Upper lobe of right lung (tissue), 1 donor: ENCODE measurements around the gene PRKAB1. TPM values are rescaled to one million over a fixed set of nuclear protein-coding genes. Genes with fewer than 3 reads are reported as not detected.
A peak's percentile ranks its signal among the peaks of the same experiment; 100 is the strongest.

Experiments
- ATAC-seq: fragments of 200-7000 bp; cut with Tn5 transposase; one replicate; pipeline ENCODE4 v1.9.1; 2020; ENCODE audit warnings: mild to moderate bottlenecking, moderate library complexity
- DNase-seq: peaks from one replicate; pipeline ENCODE4 v3.0.0-alpha.2; 2020
- H3K27ac ChIP-seq: fragments of 200-600 bp; one replicate; pipeline ENCODE4 v1.8.0; 2022
- H3K27me3 ChIP-seq: fragments of 200-600 bp; one replicate; pipeline ENCODE4 v1.8.0; 2022; ENCODE audit warnings: mild to moderate bottlenecking
- H3K36me3 ChIP-seq: fragments of 200-600 bp; one replicate; pipeline ENCODE4 v1.8.0; 2022
- H3K4me1 ChIP-seq: fragments of 200-600 bp; one replicate; pipeline ENCODE4 v1.8.0; 2022
- H3K4me3 ChIP-seq: fragments of 200-600 bp; one replicate; pipeline ENCODE4 v1.8.0; 2022; ENCODE audit warnings: mild to moderate bottlenecking
- H3K9me3 ChIP-seq: fragments of 200-600 bp; one replicate; pipeline ENCODE4 v1.8.0; 2022
- intact Hi-C: fragments of 100-400 bp; cut with DNase I; formaldehyde crosslinking; loops from one replicate; pipeline ENCODE4 v1.11.0; 2022
- total RNA-seq: library from RNA; stranded (reverse); fragmentation: NEBNext Ultra II Directional; extraction: Animal tissue kit (Norgen Biotek cat#: 25700); gene quantifications from one replicate; pipeline ENCODE4 v1.2.1, GENCODE V29; 2021
- TF ChIP-seq, protein P1 (sequence below): fragments of 200-600 bp; IDR thresholded peaks from one replicate; pipeline ENCODE4 v1.8.0; 2022; ENCODE audit warnings: antibody characterized with exemption
- donor health status: DM: no; HTN: yes; CAD: no; lungs with severe emphysema.

PRKAB1 gene
- total RNA-seq, 1 donor from 2014 or later = 54.7 TPM

DNA sequence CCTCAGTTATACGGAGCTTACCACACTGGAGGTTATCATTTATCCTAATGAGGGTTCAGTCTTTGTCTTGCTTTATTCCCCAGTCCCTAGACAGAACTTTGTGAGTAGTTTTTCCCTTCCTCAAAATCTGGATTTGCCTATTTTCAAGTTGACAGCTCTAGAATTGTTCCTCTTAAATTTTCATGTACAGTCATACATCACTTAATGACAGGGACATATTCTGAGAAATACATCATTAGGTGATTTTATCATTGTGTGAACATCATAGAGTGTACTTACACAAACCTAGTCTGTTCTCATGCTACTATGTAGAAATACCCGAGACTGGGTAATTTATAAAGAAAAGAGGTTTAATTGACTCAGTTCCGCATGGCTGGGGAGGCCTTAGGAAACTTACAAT lies 3.1 kb downstream of the PRKAB1 start:
- Histone ChIP-seq H3K4me3 (peak overlapping the region; percentile 17), H3K27ac (peak overlapping the region; percentile 76), H3K27me3 (no peaks in the 10 kb centered on the region), H3K4me1 (peaks cover 65% of the 10 kb centered on the region), H3K9me3 (no peaks in the 10 kb centered on the region), H3K36me3 (peaks cover 62% of the 10 kb centered on the region)
- ATAC-seq (no peak), DNase-seq (no peak)
- intact Hi-C loops = no loop called here
- TF ChIP-seq, protein P1, sequence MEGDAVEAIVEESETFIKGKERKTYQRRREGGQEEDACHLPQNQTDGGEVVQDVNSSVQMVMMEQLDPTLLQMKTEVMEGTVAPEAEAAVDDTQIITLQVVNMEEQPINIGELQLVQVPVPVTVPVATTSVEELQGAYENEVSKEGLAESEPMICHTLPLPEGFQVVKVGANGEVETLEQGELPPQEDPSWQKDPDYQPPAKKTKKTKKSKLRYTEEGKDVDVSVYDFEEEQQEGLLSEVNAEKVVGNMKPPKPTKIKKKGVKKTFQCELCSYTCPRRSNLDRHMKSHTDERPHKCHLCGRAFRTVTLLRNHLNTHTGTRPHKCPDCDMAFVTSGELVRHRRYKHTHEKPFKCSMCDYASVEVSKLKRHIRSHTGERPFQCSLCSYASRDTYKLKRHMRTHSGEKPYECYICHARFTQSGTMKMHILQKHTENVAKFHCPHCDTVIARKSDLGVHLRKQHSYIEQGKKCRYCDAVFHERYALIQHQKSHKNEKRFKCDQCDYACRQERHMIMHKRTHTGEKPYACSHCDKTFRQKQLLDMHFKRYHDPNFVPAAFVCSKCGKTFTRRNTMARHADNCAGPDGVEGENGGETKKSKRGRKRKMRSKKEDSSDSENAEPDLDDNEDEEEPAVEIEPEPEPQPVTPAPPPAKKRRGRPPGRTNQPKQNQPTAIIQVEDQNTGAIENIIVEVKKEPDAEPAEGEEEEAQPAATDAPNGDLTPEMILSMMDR = no peak

DNA sequence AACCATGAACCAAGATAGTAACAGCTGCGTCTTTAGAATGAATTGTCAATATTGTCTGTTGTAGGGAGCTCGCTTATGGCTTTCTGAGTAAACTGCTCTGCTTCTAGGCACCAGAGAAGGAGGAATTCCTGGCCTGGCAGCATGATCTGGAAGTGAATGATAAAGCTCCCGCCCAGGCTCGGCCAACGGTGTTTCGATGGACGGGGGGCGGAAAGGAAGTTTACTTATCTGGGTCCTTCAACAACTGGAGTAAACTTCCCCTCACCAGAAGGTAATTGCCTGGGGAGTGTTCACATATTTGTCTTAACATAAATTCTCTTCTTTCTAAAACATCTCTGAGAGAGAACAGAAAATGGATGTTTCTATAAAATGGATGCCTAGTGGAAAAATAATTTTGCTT lies 4.3 kb downstream of the PRKAB1 start:
- Histone ChIP-seq H3K27ac (peak overlapping the region; percentile 45), H3K27me3 (no peaks in the 10 kb centered on the region), H3K4me3 (no peak overlapping the region), H3K36me3 (peaks cover 74% of the 10 kb centered on the region), H3K9me3 (no peaks in the 10 kb centered on the region), H3K4me1 (peaks cover 54% of the 10 kb centered on the region)
- DNase-seq (no peak), ATAC-seq (no peak)
- intact Hi-C loops = no loop called here
- TF ChIP-seq, protein P1 = no peak

DNA sequence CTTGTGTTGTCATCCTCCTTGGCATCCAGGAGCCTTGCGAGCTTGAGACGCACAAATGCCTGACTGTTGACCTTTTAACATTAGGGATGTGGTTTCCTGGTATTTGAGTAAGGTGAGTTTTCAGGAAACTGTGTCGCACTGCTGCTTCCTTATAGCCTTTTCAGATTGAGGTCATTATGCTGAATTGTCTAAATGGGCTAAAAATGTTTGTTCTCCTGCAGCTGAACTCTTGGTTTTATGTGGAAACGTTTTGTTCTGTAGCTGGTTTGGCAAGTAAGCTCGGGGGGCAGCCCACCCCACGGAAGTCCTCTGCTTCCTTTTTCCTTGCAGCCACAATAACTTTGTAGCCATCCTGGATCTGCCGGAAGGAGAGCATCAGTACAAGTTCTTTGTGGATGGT lies 5.7 kb downstream of the PRKAB1 start:
- H3K9me3 ChIP-seq = no peaks in the 10 kb centered on the region
- no peaks in the 10 kb centered on the region for H3K27me3 ChIP-seq
- peak overlapping the region; percentile 45 for H3K27ac ChIP-seq
- no peak overlapping the region for H3K4me3 ChIP-seq
- TF ChIP-seq, protein P1 = no peak
- DNase-seq (no peak), ATAC-seq (peak; percentile 11)
- intact Hi-C loops = no loop called here
- H3K36me3 ChIP-seq = peaks cover 88% of the 10 kb centered on the region
- H3K4me1 ChIP-seq = peaks cover 52% of the 10 kb centered on the region

DNA sequence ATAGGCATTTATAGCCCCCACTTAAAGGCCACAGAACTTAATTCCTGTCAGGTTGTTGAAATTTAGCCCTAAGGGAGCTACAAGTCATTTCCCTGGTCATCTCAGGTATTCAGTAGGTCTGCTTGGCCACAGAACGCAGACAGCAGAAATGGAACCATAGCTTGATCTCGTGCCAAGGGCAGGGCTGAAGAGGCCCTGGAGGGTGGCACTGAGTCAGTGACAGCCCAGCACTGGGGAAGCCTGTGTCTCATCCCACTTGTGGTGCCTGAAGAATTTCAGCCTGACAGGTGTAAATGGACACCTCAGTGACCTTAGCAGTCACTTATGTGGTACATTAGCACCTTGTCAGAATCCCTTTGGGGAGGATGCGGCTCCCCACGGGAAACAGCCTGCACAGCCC lies 6.6 kb downstream of the PRKAB1 start:
- H3K27ac ChIP-seq = peak overlapping the region; percentile 45

DNA sequence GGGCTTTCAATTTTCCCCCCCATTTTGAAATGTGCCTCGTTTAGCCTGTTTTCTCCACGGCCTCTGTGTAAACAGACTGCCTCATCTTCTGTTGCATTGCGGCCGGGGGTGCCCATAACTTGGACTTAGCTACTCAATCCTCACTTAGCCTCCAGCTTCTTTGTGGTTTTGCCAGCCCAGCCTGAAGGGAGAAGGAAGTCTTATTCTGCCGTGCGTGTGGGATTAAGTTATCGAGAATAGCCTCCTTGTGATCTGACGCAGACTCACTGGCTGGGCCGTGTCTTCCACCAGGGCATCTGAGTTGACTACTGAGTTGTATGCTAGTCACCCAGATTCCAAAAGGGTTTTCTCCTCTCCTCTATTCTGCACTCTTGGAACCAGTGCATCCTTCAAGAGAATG lies 8.1 kb downstream of the PRKAB1 start:
- H3K27ac ChIP-seq = no peak overlapping the region
- TF ChIP-seq, protein P1 = no peak
- H3K36me3 ChIP-seq = peaks cover 100% of the 10 kb centered on the region
- no peaks in the 10 kb centered on the region for H3K9me3 ChIP-seq
- H3K4me3 ChIP-seq = no peak overlapping the region
- peaks cover 34% of the 10 kb centered on the region for H3K4me1 ChIP-seq
- intact Hi-C loops = no loop called here
- no peaks in the 10 kb centered on the region for H3K27me3 ChIP-seq
- ATAC-seq = no peak
- no peak for DNase-seq

More for the DNA sequence above, 6.6 kb downstream of the PRKAB1 start:
- no peak overlapping the region for H3K4me3 ChIP-seq
- H3K4me1 ChIP-seq = peaks cover 49% of the 10 kb centered on the region
- no peak for ATAC-seq
- intact Hi-C loops = no loop called here
- H3K27me3 ChIP-seq = no peaks in the 10 kb centered on the region
- no peak for DNase-seq
- peaks cover 97% of the 10 kb centered on the region for H3K36me3 ChIP-seq
- no peaks in the 10 kb centered on the region for H3K9me3 ChIP-seq
- TF ChIP-seq, protein P1 = no peak

DNA sequence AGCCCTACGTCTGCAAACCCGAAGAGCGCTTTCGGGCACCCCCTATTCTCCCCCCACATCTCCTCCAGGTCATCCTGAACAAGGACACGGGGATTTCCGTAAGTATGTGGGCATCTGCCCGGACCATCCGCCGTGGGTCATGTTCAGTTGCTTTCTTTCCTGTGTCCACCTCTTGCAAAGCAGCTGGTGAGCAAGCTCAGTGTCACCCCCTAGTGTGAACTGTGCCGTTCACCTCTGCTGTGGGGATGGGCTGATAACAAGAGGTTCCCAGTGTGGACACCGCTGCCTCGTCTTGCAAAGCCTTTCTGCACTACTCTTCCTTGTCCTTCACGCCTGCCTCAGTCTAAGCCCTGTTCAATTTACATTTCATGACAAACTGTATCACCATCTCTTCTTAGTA lies 8.6 kb downstream of the PRKAB1 start:
- peaks cover 100% of the 10 kb centered on the region for H3K36me3 ChIP-seq
- DNase-seq (no peak), ATAC-seq (no peak)
- intact Hi-C loops = no loop called here
- peaks cover 32% of the 10 kb centered on the region for H3K4me1 ChIP-seq
- no peaks in the 10 kb centered on the region for H3K27me3 ChIP-seq
- TF ChIP-seq, protein P1 = no peak
- no peaks in the 10 kb centered on the region for H3K9me3 ChIP-seq
- no peak overlapping the region for H3K27ac ChIP-seq
- no peak overlapping the region for H3K4me3 ChIP-seq
